GM08714 (cell line): ENCODE results near the gene CRADD.
"Not testable (repeated sequence)": the region's sequence is repeated elsewhere in the genome, so short reads cannot be mapped to it uniquely, and the experiment has no call there.

Experiments used
- H3K4me3 ChIP-seq: fragments of 200-500 bp; sonication (Bioruptor generic); 2 replicates; pipeline ENCODE4 v1.5.1; 2014; ENCODE audit warnings: mild to moderate bottlenecking, low read length, inconsistent platforms
- ZNF274 ChIP-seq: IDR thresholded peaks from 2 replicates; pipeline ENCODE4 v1.6.1; 2012; ENCODE audit warnings: mild to moderate bottlenecking, low read depth, low read length

Gene CRADD

GRCh38 chr12:93795352-93795751 is 118.2 kb downstream of the CRADD start:
- no peak for TF ChIP-seq ZNF274
- H3K4me3 ChIP-seq: no peak overlapping the region

GRCh38 chr12:93796729-93797128 is 119.6 kb downstream of the CRADD start:
- no peak for TF ChIP-seq ZNF274
- H3K4me3 ChIP-seq: no peak overlapping the region

DNA sequence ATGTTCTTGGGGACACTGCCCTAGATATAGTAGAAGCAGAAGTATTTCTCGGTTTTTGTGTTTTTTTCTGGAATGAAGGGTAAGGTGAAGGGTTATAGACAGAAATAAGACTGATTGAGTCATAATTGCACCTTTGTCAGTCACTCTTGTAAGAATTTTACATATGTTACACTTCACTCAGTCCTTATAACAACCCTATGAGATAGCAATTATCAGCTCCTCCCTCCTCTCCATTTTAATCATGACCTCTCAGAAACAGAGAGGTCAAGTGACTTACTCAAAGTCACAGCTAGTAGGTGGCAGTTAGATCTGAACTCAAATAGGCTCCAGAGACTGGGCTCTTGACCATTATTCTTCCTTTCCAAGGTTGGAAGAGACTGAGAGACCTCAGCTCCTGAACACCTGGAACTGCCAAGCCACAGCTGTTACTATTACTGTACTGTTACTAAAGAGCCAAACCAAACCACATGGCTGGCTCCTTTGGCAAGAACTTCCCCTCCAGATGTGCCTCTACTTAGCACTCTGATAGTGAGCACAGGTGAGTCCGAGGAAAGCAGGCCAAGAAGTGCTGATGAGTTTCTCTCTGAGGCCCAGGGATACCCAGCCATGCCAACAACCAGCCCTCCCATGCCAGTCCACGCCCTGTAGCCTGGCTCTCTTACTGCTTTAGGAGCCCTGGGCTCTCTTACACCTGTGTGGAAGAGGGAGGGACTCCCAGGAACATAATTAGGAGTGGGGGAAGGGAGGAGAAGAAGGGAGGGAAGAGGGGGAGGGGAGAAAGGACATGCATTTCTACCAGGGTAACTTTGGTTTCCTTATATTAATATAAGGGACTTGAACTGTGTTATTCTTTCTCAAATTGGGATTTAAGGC is 121.3 kb downstream of the CRADD start:
- TF ChIP-seq ZNF274: no peak
- H3K4me3 ChIP-seq: no peak overlapping the region

DNA sequence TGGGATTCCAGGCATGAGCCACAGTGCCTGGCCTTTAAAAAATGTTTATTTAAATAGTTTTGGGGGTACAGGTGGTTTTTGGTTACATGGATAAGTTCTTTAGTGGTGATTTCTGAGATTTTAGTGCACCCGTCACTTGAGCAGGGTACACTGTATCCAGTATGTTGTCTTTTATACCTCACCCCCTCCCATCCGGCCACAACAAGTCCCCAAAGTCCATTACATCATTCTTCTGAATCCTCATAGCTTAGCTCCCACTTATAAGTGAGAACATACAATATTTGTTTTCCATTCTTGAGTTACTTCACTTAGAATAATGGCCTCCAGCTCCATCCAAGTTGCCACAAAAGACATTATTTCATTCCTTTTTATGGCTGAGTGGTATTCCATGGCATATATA is 124.5 kb downstream of the CRADD start:
- H3K4me3 ChIP-seq: not testable (repeated sequence)

DNA sequence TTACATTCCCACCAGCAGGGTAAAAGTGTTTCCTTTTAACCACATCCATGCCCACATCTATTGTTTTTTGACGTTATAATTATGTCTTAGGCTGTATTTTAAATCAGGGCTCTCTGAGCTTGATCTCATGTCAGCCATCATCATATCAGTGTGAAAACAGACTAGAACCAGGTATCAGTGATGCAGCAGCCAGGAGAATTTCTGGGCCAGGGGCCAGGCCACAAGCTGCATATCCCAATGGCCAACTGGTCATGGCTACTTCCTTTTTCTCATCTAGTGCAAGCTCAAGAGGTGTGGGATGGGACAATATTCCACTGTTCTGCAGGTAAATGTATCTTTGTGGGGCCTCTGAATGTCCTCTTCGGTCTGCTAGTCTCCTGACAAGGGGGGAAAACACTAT is 125.1 kb downstream of the CRADD start:
- TF ChIP-seq ZNF274: no peak

GRCh38 chr12:93802698-93803423 is 125.7 kb downstream of the CRADD start:
- no peak overlapping the region for H3K4me3 ChIP-seq
- TF ChIP-seq ZNF274: no peak

More for the DNA sequence above, 125.1 kb downstream of the CRADD start:
- no peak overlapping the region for H3K4me3 ChIP-seq

DNA sequence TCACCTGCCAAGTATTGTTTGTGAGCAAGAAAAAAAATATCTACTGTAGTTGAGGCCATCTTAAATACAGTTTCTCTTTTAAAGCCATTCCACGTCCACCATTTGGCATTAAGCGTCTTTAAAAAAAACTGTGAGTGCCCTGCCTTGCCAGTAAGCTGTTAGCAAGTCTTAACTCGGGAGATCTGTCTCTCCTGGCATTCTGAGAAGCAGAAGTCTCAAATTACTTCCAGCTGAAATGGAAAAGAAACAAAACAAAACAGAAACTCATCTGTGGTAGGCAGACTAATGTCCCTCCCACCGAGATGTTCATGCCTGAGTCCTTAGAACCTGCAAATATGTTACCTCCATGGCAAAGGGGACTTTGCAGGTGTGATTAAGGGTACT is 126.2 kb downstream of the CRADD start:
- no peak for TF ChIP-seq ZNF274
- no peak overlapping the region for H3K4me3 ChIP-seq

- TF ChIP-seq ZNF274: no peak
- no peak overlapping the region for H3K4me3 ChIP-seq
Measured at GRCh38 chr12:93804392-93805179, 127.4 kb downstream of the CRADD start.

DNA sequence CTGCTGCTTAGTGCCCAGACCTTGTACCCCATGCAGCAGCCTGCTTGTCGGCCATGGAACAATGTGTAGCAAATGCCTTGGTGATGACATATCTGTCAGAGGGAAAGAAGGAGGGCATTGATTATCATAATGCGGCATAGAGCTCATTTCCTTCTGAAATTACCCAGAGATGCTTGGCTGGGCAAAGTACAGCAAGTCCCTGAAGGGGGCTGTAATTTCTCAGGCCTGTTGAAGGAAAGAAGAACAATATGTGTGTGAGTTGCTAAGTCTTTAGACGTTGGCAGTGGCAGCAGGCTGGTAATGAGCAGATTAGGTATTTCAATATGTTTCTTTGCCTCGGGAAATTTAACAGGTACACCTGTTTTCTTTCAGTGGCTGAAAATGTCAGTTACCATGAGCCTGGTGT is 128.6 kb downstream of the CRADD start:
- H3K4me3 ChIP-seq: no peak overlapping the region
- TF ChIP-seq ZNF274: no peak

DNA sequence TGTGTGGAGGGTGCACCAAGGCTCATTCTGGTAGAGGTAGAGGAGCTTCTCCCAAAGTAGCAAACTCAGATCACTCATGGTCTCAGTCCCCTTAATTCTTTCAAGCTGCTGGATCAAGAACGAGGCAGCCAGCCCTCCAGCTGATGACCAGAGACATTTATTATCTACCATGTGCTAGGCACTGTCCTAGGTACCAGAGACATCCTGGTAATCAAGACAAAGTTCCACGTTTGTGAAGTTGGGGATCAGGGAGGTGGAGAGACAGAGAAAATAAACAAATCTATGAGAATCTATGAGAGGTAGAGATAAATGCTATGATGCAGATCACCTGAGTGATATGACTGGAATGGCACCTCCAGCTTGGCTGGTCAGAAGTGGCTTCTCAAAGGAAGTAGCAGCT is 130.2 kb downstream of the CRADD start:
- no peak for TF ChIP-seq ZNF274
- no peak overlapping the region for H3K4me3 ChIP-seq

DNA sequence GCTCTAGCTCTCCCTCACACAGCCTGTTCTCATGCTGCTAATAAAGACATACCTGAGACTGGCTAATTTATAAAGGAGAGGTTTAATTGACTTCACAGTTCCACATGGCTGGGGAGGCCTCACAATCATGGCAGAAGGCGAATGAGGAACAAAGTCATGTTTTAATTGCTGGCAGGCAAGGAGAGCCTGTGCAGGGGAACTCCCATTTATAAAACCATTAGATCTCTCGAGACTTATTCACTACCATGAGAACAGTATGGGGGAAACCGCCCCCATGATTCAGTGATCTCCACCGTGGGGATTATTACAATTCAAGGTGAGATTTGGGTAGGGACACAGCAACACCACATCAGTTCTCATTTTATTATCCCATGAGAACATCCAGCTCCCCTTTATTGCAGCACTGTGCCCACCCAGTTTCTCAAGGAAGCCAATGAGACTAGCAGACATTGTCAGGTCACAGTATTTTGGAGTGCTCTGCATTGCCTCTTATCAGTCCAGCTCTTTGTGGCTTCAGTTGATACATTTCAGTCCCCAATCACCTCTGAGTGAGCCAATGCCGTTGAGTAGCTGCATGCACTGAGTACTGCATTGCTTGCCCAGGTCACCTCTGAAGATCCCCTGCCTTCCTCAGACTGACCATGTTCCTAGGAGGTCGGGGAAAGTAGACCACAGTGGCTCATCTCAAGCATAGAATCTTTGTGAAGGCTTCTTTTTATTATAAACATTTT is 131.2 kb downstream of the CRADD start:
- TF ChIP-seq ZNF274: no peak
- H3K4me3 ChIP-seq: no peak overlapping the region

- no peak for TF ChIP-seq ZNF274
- no peak overlapping the region for H3K4me3 ChIP-seq
Measured at GRCh38 chr12:93812626-93813025, 135.5 kb downstream of the CRADD start.

GRCh38 chr12:93813186-93813585 is 136.0 kb downstream of the CRADD start:
- no peak overlapping the region for H3K4me3 ChIP-seq
- no peak for TF ChIP-seq ZNF274
